Measurements from ENCODE around the gene TMEM88.

The TMEM88 gene

GRCh38 chr17:7886227-7887037 is 31.6 kb downstream of the TMEM88 start:
- peak in 1 of 2 experiments; percentile 16 for DNase-seq

- DNase-seq, result no peak
Measured at GRCh38 chr17:7887038-7887481, 32.2 kb downstream of the TMEM88 start.

- DNase-seq, result peak; percentile 80 to 84
Measured at GRCh38 chr17:7887482-7888183, 32.8 kb downstream of the TMEM88 start.

GRCh38 chr17:7888184-7888920 is 33.5 kb downstream of the TMEM88 start, which contains the start of gene CHD3:
Gene CHD3 (plus strand): TSS chr17:7888789. CDS start chr17:7889001, 212 bp downstream.
- peak in 1 of 2 experiments; percentile 18 for DNase-seq

- peak; percentile 83 to 90 for DNase-seq
Measured at GRCh38 chr17:7889166-7889955, 34.5 kb downstream of the TMEM88 start.

GRCh38 chr17:7893187-7893880 is 38.5 kb downstream of the TMEM88 start:
- peak in 1 of 2 experiments; percentile 22 for DNase-seq

GRCh38 chr17:7894226-7894625 is 39.4 kb downstream of the TMEM88 start:
- no peak for DNase-seq

- no peak for DNase-seq
Measured at GRCh38 chr17:7894866-7895265, 40.0 kb downstream of the TMEM88 start.

- DNase-seq, result no peak
Measured at GRCh38 chr17:7897090-7897489, 42.2 kb downstream of the TMEM88 start.

- peak in 1 of 2 experiments; percentile 5 for DNase-seq
Measured at GRCh38 chr17:7897773-7898172, 42.9 kb downstream of the TMEM88 start.

- no peak for DNase-seq
Measured at GRCh38 chr17:7903154-7904103, 48.6 kb downstream of the TMEM88 start.

Data from NCI-H524 (cell line).